HG03571 (cell line): ENCODE data around the gene PDZD2.

Experiments
- ATAC-seq: cut with Tn5 transposase; IDR thresholded peaks from one replicate; pipeline ENCODE4 v1.9.1; 2021; ENCODE audit not compliant: unreplicated experiment

Gene PDZD2

DNA sequence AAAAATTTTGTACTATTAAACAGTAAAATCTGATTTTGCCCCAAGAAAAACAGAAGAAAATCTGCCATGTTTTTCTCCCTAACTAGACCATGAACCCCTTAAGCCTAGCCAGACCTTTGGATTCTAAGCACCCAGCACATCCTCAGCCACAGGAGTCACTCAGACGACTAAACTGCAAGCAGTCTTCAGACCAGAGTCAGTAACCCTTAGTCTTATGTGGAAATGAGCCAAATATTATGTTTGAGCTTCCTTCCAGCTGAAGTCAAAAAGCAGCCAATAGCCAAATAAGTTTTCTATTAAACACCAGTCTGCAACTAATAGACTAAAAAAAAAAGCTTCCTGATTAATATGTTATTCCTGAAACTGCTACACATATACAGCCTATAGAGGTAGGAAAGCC, 487.8 kb downstream of the PDZD2 start:
- no peak for ATAC-seq

GRCh38 chr5:32127711-32128110, 488.8 kb downstream of the PDZD2 start:
- no peak for ATAC-seq

- no peak for ATAC-seq
Measured at GRCh38 chr5:32129074-32129598, 490.2 kb downstream of the PDZD2 start.

DNA sequence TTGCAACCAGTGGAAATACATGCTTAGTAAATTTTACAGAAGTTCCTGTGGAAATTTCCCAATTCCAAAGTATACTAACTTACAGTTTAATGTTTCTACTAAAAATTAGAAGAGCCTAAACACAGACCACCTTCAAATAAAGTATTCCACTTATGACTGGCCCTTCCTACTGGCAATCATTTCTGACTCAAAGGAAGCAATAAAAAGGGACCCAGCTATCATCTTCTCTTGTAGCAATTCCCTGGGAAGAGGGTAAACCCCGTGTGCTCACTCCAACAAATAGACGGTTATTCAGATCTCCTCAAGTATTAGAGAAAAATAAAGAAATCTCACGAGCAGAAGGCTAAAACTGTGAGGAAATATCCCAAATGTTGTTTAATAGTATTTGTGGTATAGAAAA, 491.9 kb downstream of the PDZD2 start:
- no peak for ATAC-seq

DNA sequence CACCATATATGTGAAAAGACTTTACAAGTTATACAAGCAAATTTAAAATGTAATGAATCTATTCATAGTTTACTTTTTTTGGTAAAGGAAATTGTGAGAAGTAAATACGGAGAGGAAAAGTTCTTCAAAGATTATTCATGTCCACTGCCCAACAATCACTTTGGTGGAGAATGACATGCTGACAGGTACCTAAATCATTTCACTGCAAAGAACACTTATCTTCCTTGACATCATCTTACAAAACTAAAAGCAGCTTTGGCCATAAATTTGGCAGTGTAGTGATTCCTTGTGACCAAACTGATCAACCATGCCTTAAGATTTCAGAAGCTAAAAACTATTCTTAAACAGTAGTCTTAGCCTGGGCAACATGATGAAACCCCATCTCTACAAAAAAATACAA, 492.7 kb downstream of the PDZD2 start:
- no peak for ATAC-seq

GRCh38 chr5:32132757-32133156, 493.8 kb downstream of the PDZD2 start:
- ATAC-seq = no peak

DNA sequence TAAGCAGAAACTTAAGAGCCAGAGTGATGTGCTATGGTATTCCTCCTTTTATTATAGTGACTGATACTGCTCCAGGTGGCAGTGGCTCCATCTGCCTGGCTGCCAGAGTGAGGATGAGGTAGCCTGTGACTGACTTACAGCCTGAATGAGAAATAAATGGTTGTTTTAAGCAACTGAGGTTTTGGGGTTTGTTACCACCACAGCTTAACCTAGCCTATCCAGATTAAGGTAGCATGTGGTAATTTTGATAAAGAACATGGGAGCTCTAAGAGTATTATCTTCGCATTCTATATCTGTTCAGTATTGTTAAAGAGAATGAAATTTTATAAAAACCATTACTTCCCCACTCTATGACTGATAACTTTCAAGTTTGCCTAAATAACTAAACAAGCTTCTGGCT, 496.2 kb downstream of the PDZD2 start:
- no peak for ATAC-seq

GRCh38 chr5:32136342-32136741, 497.4 kb downstream of the PDZD2 start:
- no peak for ATAC-seq

GRCh38 chr5:32138839-32139493, 500.0 kb downstream of the PDZD2 start:
- ATAC-seq = no peak

- ATAC-seq = no peak
Measured at GRCh38 chr5:32143617-32144377, 504.9 kb downstream of the PDZD2 start.

DNA sequence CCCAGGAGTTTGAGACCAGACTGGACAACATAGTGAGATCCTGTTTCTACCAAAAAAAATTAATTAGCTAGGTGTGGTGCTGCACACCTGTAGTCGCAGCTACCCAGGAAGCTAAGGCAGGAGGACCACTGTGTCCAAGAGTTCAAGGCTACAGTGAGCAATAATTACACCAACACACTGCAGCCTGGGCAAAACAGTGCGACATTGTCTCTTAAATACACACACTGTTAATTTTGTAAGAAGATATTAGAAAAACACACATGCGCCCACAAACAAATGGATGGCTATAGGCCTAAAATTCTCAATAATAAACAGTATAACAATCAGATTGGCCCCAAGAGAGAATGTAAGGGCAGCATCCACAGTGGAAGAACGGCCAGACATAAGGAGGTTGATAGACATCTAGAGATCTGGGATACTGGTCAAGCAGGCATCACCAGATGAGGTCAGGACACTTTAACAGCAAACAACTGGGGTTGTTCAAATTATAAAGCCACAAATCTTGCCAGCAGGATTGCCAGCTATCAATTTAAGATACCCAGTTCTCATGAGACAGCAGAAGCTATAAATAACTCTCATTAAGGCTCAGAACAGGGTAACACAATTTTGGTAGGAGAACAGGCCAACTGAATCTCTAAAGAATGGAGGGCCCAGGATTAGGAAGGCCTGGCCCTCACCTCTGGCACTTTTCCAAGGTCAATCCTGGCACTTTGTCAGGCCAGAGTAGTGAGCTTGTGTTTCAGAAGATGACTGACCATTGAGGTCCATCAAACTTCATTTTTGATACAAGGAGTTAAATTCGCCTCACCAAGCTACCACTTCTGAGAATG, 505.7 kb downstream of the PDZD2 start:
- ATAC-seq = no peak

DNA sequence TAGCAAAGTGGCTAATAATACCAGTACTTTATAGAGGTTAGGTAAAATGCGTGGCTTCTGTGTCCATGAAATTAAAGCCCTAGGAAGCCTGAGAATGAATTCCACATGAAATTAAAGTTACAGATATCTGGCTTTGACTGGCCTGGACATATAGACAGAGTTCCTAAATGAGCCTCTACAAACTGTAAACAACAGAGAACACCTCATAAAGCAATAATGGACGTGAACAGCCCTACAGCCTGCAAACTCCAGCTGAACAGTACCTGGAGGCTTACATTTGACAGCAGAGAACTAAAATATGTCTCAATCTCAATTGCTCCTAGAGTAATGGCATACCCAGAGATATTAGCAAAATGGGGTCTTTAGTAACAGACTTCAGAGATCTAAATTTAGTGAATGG, 506.4 kb downstream of the PDZD2 start:
- no peak for ATAC-seq

DNA sequence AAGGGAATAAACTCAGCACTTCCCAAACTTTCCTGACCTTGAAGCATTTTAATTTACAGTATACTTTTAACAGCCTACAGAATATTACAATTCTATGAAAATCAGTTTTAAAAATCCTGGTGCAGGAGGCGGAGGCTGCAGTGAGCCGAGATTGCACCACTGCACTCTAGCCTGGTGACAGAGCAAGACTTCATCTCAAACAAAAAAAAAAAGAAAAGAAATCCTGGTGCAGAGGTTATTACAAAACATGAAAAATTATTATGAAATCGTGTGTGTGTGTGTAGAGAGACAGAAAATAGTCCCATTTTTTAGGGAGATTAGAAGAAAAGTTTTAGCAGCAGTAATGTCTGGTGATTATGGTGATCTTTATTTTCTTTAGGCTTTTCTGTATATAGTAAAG, 508.3 kb downstream of the PDZD2 start:
- ATAC-seq = no peak

DNA sequence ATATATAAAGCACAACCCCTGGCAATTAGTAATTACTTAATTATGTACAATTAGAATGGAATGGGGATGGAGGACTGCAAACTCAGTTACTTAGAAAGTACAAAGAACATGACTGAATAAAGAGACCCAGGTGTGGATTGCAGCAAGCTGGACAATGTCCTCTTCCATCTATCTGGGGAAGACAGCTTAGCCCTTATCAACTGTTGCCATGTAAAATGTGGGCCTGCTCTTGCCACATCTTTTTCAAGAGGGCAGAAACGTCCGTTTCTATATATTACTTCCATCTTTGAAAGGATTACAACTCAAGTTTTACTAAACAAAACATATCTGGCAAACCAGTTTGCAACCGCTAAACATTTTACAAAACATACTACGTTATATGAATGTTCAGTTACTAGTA, 509.0 kb downstream of the PDZD2 start:
- no peak for ATAC-seq

GRCh38 chr5:32150366-32150765, 511.4 kb downstream of the PDZD2 start:
- ATAC-seq = no peak

GRCh38 chr5:32151198-32151597, 512.3 kb downstream of the PDZD2 start:
- ATAC-seq = no peak

DNA sequence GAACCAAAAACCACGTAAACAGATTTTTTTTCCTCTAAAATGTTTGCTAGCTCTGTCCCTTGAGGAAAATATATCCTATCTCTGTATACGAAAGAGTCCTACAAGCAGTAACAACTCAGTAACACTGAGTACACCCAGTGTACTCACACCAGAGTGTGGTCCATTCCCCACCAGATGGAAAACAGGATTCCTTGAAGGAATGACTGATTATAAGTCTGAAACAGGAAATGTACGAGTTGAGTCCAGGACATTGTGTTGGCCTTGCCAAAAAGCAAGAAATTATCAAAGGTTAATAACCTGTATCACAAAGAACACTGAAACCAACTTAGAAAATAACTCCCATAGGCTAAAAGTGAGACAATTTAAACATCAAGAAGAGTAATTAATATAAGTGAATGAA, 514.8 kb downstream of the PDZD2 start:
- no peak for ATAC-seq

DNA sequence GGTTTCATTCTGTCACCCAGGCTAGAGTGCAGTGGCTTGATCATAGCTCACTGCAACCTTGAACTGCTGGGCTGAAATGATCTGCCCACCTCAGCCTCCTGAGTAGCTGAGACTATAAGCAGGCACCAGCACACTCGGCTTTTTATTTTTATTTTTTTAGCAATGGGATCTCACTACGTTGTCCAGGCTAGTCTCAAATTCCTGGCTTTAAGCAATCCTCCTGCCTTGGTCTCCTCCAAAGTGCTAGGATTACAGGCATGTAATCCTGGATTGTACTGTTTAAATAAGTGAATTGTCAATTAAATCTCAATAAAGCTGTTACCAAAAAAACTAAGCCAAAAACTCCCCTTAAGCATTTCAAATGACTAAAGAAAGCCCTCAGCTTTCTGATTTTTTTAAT, 516.3 kb downstream of the PDZD2 start:
- no peak for ATAC-seq

GRCh38 chr5:32156635-32157034, 517.7 kb downstream of the PDZD2 start:
- ATAC-seq = no peak

GRCh38 chr5:32157078-32157477, 518.1 kb downstream of the PDZD2 start:
- no peak for ATAC-seq

- no peak for ATAC-seq
Measured at GRCh38 chr5:32158679-32158975, 519.7 kb downstream of the PDZD2 start.
